DMS 273 (cell line): ENCODE results near the gene CPNE8.

Source experiments
- DNase-seq: peaks from one replicate; lab custom pipeline; 2025; ENCODE audit not compliant: unreplicated experiment; lab: John Stamatoyannopoulos, UW

Gene CPNE8

DNA sequence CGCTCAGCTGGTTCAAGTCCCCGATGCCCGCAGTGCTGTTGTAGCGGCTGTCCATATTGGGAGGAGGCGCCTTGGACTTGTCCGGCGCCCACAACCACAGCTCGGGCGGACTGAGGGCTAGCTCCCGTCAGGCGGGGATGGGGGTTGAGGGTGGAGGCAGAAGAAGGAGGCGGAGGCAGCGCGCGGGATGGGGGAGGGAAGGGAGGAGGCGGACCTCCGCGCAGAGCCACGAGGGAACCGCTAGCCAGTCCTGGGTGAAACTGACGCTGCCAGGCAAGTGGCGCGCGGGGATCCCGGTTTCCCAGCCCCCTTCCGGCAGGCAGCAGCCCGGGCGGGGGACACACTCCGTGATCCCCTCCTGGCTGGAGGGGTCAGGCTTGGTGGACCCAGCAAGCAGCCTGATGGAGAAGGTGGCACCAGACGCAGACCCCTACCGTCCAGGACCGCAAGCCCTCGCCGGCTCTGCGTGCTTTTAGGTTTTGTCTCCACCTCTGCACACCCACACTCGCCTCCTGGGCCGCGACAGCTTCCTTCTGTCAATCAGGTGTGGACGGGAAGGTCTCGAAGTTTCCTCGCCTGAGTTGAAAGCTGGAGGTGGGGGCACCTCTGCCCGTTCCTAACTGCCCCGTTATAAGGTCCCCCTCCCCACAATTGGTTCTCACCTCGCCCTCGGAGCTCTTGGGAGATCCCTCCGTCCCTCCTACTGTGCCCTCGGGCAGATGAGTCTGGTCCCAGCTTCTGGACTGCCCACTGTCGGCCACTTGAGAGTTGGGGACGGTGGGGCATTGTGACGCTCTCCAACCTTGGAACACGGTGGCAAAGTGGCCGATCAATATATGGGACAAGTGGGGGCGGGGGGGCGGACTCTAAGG, at the start of gene CPNE8:
TSS of gene CPNE8 (minus strand) at position 112 of the 872 bp plus-strand sequence. CDS start at position 55, 57 bp downstream.
- DNase-seq: peak; percentile 2

DNA sequence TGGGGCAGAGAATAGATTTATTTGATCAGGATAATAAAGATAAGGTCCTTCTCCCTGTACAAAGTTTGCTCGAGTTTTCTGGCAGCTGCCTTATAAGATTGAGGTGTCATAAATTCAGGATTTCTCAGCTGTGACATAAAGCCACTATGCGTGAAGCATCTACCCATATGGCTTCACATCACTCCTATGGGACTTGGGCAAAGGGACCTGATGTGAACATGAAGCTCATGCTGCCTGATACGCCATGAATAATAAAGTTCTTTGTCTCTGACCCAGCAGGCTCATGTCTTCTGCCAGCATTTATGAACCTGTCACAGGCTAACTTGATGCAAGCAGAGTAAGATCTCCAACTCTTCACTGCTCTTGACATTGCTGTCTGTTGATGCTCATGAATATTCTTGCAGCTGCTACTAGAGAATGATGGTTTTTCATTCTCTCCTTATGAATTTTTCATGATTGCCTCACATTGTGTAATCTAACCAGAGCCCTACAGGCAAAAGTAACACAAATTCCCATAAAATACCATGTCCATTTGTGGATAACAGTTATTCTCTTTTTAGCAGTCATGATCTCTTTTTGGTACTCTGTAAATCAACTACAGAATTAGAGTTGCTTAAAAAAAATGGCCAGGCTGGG, 49.0 kb upstream of the CPNE8 start:
- DNase-seq: no peak

DNA sequence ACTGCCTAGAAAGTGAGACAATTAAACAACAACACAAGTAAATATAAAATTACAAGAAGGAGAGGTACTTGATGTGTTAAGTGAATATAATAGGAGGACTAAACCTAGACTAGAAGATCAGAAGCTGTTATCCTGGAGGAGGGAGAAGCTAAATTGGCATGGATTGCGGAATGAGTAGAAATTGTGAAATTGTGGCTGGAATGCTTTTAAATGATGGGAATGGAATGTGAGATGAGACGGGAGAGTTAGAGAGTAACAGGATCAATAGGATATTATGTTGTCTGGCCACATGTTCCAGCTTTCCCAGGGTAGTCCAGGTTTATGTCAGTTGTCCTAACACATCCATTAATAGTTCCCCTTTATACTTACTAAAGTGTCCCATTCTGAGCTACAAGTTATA, 44.0 kb upstream of the CPNE8 start:
- DNase-seq: no peak

DNA sequence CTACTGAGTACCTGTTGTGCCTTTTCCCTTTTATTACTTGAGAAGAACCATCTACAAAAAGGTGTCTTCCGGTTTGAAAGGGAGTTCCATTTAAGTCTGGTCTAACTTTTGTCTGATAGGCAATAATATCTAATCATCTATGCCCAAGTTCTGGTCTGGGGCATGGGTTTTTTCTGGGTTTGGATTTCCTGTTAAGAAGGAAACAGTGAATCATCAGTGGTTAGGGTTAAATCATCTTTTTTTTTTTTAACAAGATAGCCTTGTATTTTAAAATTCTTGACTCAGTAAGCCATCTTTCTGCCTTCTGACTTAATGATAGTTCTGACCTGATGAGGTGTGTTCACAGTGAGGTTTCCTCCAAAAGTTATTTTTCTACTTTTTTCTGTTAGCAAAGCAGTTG, 29.3 kb upstream of the CPNE8 start:
- DNase-seq: no peak

DNA sequence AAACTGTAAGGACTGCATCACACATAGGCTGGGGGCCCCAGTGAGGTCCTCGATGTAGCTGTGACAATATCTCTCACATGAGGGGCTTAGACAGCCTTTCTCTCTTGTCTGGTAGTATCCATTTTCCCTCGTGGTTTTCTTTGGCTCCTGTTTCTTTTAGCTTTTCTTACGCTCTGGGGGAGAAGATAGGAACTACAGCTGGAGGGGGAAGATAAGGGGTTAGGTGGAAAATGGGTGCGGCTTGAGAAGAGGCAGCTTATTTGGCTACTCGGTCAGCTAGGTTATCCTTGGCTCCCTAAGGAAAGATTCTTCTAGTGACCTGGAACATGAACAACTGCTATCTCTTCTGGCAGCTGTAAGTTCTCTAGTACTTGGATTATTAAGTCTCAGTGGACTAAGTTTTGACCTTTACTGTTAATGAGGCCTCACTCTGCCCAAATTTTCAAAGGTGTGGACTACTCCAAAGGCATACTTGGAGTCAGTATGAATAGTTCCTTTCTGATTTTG, 28.7 kb upstream of the CPNE8 start:
- no peak for DNase-seq

DNA sequence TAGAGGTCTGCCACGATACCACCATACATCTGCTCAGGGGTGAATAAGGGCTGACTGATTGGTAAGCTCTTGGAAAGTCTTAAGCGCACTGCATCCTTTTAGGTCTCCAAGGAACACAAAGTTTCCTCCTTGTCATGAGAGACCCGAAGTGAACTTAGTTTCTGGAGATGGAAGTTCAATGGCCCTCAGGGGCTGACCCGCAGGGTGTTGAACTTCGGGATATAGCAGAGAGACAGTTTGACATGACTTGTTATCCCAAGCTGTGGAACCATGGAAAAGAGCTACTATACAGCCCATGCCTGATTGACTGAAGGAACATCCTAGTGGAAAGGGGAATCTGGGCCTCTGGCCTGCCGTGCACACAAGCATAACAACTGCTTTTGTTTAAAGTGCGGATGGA, 26.9 kb upstream of the CPNE8 start:
- DNase-seq: no peak

DNA sequence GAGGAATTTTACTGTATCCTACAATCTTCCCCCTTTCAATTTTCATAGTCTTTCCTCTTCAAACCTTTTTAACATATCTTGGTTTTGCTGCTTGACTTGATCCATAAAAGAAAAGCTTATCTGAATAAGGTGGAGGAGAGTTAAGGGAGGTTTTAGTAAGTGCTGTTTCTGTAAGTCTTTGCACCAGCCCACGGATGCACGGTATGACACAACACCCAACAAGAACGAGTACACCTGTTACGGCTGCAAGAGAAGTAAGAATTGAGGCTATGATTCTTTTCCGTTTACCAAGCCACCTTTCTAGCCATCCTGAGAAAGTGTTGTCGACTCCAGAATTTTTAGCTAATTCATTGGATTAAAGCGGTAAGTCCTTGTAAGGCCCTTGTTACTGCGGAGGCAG, 26.1 kb upstream of the CPNE8 start:
- no peak for DNase-seq

DNA sequence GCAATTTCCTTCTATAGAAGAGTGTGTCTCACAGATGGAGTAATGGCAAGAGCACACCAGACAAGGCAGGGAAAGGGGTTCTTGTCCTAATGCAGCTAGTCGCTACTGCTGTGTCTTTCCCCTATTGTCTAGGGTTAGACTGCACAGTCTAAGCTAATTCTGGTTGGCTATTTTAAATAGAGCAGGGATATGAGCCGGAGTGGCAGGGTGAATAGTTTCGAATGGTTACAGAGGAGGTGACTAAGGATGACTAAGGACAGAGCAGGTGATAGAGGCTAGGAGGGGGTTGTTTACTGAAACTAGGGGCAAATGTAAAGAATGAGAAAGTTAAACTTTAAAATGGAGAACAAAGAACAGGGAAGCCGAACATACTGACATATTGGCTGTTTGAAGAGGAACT, 25.6 kb upstream of the CPNE8 start:
- DNase-seq: no peak

DNA sequence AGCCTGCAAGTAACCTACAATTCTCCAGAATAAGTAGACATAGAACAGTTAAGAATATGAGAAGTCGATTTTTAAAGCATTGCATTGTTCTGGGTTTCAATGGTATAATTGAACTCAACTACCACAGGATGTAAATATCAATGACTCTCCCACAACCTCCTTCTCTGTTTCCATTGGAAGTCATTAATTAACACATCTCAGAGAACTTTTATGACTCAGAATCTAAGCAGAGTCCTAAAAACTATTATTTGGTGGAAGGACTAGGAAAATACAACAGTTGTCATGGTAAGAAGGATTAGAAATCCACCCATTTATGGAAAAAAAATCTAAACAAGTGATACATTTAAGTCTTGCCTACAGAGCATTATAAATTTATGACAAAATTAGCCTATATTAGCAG, 21.1 kb upstream of the CPNE8 start:
- no peak for DNase-seq

DNA sequence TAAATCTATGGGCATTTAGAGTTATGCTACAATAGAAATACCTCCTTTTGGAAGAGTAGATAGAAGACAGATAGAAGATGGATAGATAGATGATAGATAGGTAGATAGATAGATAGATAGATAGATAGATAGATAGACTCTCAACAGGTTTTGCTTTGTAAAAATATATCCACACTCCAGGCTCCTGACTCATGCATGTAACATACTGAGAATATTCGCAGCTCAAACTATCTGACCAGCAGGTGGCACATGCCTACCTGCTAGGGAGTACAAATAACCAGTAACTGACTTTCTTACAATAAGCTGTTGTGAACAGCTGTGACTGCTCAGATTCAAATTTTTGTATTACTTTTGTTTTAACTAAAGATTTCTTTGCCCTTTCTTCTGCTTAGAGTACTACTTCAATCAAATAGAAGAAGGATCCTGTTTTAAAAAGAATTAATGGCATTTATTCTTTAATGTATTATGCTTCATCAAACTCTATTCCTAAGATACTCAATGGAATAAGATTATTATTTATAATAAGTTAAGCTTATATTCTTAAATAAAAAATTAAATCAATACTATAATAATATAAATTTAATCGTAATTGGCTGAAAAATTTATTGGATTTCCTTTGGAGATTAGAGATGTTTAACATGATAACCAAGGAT, 15.8 kb upstream of the CPNE8 start:
- DNase-seq: peak; percentile 52

DNA sequence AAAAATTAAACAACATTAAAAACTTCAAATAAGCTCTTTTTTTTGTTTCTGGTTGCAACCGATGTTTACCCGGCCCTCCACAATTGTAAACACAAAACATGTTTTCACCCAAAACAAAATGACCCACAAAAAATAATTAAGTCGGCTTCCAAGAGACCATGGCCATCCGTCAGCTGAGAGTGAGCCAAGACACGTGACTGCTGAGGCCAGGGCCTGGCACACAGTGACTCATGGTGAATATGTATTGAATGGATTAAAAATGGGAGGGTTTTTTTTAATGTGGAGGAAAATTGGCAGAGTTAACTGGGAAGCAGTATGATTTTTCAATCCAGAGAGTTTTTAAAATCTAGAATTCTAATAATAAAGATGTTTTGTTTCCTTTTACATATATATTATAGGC, 13.8 kb upstream of the CPNE8 start:
- no peak for DNase-seq

DNA sequence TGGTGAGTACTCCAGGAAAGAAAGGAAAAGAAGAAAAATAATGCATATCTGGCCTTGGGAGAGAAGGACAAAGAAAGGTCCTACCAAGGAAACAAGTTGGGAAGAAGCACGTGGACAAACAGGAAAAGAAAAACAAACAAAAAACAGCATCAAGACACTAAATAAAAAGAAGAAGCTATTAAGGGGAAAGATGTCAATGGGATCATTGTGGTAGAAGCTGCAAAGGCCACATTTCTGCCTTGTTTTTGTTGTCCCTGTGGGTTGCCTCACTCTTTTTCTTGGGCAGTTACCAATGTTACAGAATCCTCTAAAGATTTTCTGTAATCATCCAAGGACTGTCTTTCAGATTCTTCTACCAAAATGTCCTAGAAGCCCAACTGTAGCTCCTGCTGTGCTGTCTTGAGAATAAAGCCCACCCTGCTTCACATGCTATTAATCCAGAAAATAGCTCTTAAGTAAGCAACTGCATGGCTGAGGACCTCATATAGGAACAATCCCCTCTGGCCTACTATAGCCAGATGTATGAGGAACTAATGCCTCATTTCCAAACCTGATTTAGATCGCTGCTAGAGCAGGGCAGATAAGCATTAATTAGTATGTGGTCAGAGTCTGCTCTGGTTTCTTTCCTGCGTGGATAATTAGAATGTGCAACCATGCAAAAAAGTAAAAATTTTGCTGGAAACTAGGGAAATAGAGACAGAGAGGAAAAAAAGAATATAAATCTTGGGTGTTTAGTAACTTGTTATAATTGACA, 10.2 kb upstream of the CPNE8 start:
- DNase-seq: no peak

DNA sequence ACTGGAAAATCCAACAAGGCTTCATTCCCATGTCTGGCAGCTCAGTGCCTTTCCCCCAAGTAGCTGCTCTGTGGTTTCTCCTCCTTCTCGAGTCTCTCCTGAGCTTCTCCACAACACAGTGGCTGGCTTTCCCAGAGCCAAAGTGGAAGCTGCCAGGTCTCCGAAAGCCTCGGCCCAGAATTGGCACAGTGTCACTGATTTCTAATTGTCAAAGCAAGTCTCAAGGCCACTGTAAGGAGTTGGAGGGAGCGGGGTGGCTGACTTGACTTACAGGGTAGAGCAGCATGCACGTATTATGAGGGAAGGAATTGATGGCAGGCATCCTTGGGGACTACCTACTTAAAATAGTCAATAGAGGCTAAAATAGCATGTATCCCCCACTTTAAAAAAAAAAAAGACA, 6.7 kb upstream of the CPNE8 start:
- DNase-seq: no peak

DNA sequence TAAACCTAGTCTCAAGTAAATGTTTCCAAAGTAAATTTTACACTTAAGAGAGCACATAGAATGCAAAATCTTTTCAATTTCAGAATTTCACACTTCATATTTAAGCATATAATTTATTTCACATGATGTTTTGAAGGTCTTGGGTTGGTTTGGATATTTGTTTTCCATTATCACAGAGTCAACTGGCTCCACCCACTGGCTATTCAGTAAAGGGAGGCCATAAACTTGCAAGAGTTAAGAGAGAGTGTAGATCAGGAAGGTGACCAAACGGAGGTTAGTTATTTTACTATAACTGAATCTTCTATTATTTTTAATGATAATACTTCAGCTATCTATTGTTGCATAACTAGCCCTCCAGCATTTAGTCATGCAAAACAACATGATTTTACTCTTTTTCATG, 6.2 kb upstream of the CPNE8 start:
- no peak for DNase-seq

DNA sequence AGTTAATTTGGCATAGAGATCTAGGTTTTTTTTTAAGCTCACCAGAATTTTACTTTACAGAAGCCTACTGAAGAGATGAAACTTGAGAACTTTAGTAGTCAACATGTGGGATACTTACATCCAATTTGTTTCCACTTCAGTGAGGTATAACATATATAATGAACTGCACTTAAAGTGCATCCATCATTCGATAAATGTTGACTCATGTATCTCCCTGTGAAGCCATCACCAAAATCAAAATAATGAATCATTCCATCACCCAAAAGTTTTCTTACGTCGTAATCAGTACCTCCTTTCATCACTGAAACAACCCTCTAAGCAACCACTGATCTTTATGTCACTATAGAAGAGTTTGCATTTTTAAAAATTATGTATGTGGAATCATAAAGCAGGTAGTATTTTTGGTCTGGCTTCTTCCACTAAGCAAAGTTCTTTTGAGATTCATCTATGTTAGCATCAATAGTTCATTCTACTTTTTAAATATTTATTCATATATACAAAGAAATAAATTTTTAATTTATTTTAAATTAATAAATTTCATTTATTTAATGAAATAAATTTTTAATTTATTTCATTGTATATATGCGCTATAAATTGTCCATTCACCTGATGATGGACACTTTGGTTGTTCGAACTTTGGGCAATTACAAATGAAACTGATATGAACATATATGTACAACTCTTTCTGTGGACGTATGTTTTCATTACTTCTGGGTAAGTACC, 2.0 kb upstream of the CPNE8 start:
- no peak for DNase-seq

DNA sequence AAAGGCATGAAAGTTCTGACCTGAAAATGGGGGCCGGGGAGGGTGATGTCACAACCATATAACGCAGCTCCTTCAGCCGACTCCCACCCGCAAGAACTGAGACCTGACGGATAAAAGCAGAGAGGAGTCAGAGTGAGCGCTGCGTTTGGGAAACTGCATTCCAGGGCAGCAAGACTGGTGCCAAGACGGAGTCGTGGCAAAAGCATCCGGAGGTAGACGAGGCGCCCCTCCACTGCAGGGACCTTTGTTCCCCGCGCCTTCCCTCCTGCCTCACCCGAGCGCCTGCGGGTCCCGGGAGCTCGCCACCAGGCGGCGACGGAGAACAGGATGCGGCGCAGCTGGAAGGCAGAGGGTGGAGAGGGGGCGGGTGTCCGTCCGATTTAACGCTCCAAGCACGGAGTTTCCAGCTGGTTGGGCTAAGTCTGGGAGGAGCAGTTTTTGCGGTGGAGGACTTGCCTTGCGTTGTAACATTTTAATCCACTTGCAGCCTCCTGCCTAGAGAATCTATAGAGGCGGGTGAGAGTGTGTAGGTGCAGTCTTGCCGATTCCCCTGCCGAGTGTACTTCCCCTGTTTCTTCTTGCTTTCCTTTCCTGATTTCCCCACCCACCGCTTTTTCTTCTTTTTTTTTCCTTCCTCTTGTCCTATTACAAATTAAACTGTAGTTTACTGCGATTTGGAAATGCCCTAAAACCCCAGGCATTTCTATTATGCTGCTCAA, 1.2 kb upstream of the CPNE8 start:
- peak; percentile 78 for DNase-seq

DNA sequence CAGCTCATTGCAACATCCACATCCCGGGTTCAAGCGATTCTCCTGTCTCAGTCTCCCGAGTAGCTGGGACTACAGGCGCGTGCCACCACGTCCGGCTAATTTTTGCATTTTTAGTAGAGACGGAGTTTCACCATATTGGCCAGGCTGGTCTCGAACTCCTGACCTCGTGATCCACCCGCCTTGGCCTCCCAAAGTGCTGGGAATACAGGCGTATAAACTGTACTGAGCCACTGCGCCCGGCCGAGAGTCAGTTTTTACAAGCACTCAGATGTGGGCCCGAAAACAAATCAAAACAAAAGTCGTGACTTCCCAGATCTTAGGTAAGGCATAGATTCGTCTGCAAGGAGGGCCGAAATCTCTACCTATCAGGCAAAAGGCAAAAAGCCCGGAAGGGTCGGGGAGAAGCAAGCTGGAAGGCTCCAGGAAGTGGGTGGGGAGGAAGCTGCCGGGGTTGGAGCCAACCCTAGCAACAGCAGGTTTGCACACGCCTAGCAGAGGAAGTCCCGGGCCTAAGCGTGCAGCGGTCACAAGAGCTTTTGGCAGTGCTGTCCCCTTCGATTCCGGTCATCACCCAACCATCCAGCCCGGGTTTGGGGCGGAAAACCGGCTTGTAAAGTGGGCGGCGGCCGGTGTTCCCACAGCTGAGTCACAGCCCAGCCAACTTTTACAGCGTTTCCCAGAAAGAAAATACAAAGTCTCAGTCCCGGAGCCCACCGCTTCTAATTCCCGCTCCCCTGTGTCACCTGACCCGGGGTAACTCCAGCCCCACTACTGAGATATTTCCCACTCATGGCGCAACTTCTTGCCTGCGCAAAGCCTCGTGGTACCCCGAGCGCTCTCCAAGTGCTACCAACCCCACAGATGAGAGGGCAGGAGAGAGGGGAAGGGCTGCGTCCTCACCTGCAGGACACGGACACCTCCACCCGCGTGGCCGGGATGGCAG, 583 bp downstream of the CPNE8 start:
- DNase-seq: peak; percentile 23

DNA sequence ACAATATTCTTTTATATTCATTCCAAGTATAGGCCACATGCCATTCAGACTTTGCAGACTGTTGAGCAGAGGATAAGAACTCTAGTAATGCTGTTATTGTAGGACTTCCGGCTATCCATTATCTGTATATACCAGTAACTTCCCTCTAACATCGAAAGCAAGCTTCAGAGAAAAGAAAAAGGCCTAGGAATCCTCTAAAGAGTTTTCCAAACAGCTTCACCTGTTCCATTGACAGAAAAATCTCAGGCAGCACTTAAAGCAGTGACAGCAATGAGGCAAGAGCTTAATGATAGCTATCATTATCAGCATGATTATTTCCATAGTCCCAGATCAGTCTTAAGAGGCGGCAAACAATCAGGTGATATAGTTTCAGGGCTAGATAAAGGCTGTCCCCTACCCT, 1.8 kb downstream of the CPNE8 start:
- DNase-seq: no peak
